ENCODE results near the gene GDF9. TPM values are rescaled to one million over a fixed set of nuclear protein-coding genes. Genes with fewer than 3 reads are reported as not detected.

Gene GDF9
- total RNA-seq, 1 experiment from 2014 or later: 0.94 TPM

DNA sequence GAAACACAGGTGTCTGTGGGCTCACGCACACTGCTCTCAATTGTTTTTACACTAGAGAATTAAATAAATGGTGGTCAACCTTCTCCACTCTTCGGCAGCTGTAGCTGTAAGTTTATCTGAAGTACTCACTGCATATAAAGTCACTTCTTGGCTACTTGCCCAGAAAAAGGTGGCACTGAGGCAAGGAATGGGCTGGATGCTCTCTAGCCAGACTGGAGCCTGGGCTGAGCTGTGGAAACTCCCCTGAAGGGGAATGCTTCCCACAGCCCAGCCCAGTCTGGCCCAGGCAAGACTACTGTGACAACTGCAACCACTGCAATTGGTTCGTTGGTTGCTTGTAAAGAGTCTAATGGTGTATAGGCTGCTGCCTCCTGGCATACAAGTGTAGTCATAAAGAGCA lies 11.7 kb upstream of the GDF9 start:
- no peaks in the 10 kb centered on the region for H3K27me3 Mint-ChIP-seq (ENCODE audit: unreplicated experiment)
- no TSS peak for BruUV-seq (replicated peaks)
- H3K4me1 Mint-ChIP-seq (ENCODE audit: low read depth, unreplicated experiment): peaks cover 45% of the 10 kb centered on the region
- H3K36me3 Mint-ChIP-seq (ENCODE audit: insufficient read depth, unreplicated experiment): peaks cover 40% of the 10 kb centered on the region
- intact Hi-C loops (cut with micrococcal nuclease; ENCODE audit: unreplicated experiment): no loop called here
- no peak overlapping the region for H3K4me3 Mint-ChIP-seq (ENCODE audit: low read depth, unreplicated experiment)
- TF ChIP-seq, protein P1, sequence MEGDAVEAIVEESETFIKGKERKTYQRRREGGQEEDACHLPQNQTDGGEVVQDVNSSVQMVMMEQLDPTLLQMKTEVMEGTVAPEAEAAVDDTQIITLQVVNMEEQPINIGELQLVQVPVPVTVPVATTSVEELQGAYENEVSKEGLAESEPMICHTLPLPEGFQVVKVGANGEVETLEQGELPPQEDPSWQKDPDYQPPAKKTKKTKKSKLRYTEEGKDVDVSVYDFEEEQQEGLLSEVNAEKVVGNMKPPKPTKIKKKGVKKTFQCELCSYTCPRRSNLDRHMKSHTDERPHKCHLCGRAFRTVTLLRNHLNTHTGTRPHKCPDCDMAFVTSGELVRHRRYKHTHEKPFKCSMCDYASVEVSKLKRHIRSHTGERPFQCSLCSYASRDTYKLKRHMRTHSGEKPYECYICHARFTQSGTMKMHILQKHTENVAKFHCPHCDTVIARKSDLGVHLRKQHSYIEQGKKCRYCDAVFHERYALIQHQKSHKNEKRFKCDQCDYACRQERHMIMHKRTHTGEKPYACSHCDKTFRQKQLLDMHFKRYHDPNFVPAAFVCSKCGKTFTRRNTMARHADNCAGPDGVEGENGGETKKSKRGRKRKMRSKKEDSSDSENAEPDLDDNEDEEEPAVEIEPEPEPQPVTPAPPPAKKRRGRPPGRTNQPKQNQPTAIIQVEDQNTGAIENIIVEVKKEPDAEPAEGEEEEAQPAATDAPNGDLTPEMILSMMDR (IDR thresholded peaks at IDR 0.05; ENCODE audit: unreplicated experiment): no peak
- DNase-seq: peak; percentile 43
- H3K9me3 Mint-ChIP-seq (ENCODE audit: low read depth, unreplicated experiment): peaks cover 5% of the 10 kb centered on the region
- CTCF ChIA-PET: no interaction called here
- H3K27ac Mint-ChIP-seq (ENCODE audit: unreplicated experiment): no peak overlapping the region

DNA sequence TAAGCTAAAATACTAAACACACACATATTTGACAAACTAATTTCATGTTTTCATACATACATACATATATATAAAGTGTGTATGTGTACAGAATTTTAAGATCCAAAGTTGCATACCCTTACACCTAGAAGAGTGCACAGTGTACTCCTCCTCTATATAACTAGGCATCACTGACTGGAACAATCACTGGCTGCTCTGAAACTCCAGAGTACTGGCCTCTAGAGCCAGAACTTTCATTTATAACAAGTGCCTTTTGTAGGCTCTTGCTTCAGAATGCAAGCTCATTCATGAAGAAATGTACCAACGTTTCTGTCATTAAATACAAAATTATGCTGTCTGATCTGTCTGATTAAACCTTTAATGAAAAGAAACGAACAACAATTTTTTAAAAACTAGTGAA lies 11.2 kb upstream of the GDF9 start:
- TF ChIP-seq, protein P1 (IDR thresholded peaks at IDR 0.05; ENCODE audit: unreplicated experiment): no peak
- no TSS peak for BruUV-seq (replicated peaks)
- peaks cover 50% of the 10 kb centered on the region for H3K4me1 Mint-ChIP-seq (ENCODE audit: low read depth, unreplicated experiment)
- no peak for DNase-seq
- intact Hi-C loops (cut with micrococcal nuclease; ENCODE audit: unreplicated experiment): no loop called here
- H3K36me3 Mint-ChIP-seq (ENCODE audit: insufficient read depth, unreplicated experiment): peaks cover 40% of the 10 kb centered on the region
- CTCF ChIA-PET: no interaction called here
- no peak overlapping the region for H3K4me3 Mint-ChIP-seq (ENCODE audit: low read depth, unreplicated experiment)
- peaks cover 5% of the 10 kb centered on the region for H3K9me3 Mint-ChIP-seq (ENCODE audit: low read depth, unreplicated experiment)
- no peaks in the 10 kb centered on the region for H3K27me3 Mint-ChIP-seq (ENCODE audit: unreplicated experiment)
- no peak overlapping the region for H3K27ac Mint-ChIP-seq (ENCODE audit: unreplicated experiment)

DNA sequence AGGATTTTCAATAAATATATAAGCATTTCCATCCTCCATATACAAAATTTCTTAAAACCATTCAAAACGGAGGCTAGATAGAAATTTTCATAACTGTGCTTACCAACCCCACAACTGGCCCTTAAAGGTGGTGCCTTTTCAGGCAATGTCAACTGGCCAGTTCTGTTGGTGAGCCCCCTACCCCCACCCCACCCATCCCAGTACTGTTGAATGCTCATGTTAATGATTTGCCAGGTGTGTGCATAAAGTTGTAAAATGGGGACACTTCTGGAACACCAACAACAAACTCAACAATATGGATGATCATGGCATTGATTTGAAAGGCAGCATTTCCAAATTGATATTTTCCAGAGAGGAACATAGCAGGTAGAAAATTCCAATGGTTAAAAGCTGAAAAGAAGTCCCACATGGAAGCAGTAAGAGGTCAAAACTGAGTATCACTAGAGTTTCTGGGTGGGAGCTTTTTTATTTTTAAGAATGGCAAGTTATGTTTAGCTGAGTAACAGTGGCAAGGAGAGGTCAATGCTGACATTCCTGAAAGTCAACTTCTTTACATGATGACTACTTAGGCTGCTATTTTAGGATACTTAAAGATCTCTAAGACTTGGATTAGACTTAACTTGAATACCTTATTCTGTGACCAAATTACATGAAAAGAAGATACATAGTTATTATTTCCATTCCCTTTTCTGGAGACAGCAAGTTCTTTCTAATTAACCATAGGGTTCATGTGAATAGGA lies 9.9 kb upstream of the GDF9 start:
- peaks cover 55% of the 10 kb centered on the region for H3K4me1 Mint-ChIP-seq (ENCODE audit: low read depth, unreplicated experiment)
- DNase-seq: no peak
- intact Hi-C loops (cut with micrococcal nuclease; ENCODE audit: unreplicated experiment): no loop called here
- no peaks in the 10 kb centered on the region for H3K27me3 Mint-ChIP-seq (ENCODE audit: unreplicated experiment)
- CTCF ChIA-PET: interaction anchor here (1.0 to 1.5 kb wide), 2 partner anchors 10 to 56 kb away, joined by 3 to 9 read pairs; partner anchors contain the start of genes GDF9 and UQCRQ
- BruUV-seq (replicated peaks): no TSS peak
- H3K36me3 Mint-ChIP-seq (ENCODE audit: insufficient read depth, unreplicated experiment): peaks cover 49% of the 10 kb centered on the region
- H3K27ac Mint-ChIP-seq (ENCODE audit: unreplicated experiment): no peak overlapping the region
- TF ChIP-seq, protein P1 (IDR thresholded peaks at IDR 0.05; ENCODE audit: unreplicated experiment): no peak
- H3K9me3 Mint-ChIP-seq (ENCODE audit: low read depth, unreplicated experiment): peaks cover 5% of the 10 kb centered on the region
- peak overlapping the region; percentile 12 for H3K4me3 Mint-ChIP-seq (ENCODE audit: low read depth, unreplicated experiment)

DNA sequence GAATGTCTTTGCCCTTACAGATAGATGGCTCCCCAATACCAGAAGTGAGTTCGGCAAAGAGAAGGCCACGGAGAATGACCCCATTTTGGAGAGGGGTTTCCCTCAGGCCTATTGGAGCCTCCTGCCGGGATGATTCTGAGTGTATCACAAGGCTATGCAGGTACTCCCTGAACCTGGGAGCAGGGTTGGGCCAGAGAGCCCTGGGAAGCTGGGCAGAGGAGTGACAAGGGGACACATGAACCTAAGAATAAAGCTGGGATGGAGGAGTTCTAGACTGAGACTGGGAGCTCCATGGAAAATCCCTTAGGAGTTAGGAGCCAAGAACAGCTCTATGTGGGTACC lies 7.6 kb upstream of the GDF9 start:
- CTCF ChIA-PET: no interaction called here
- H3K27ac Mint-ChIP-seq (ENCODE audit: unreplicated experiment): peak overlapping the region; percentile 90
- intact Hi-C loops (cut with micrococcal nuclease; ENCODE audit: unreplicated experiment): no loop called here

More for the DNA sequence above, 7.6 kb upstream of the GDF9 start:
- no TSS peak for BruUV-seq (replicated peaks)
- Mint-ChIP-seq H3K27me3 (ENCODE audit: unreplicated experiment) (no peaks in the 10 kb centered on the region), H3K36me3 (ENCODE audit: insufficient read depth, unreplicated experiment) (peaks cover 71% of the 10 kb centered on the region), H3K9me3 (ENCODE audit: low read depth, unreplicated experiment) (peaks cover 5% of the 10 kb centered on the region), H3K4me1 (ENCODE audit: low read depth, unreplicated experiment) (peaks cover 55% of the 10 kb centered on the region), H3K4me3 (ENCODE audit: low read depth, unreplicated experiment) (peak overlapping the region; percentile 38)
- DNase-seq: no peak
- TF ChIP-seq, protein P1 (IDR thresholded peaks at IDR 0.05; ENCODE audit: unreplicated experiment): no peak

Data from Calu3 (cell line).